ENCODE measurements around the gene RAD9A.
A peak's percentile ranks its signal among the peaks of the same experiment; 100 is the strongest.

Gene RAD9A

GRCh38 chr11:67391304-67392182, at the start of gene RAD9A:
Gene RAD9A, plus strand, starts transcription at chr11:67391986. Its CDS starts 59 bp downstream, at chr11:67392045.
- H3K9me3 ChIP-seq (ENCODE audit: control insufficient read depth, insufficient read depth, low read length), result no peaks in the 10 kb centered on the region
- peaks cover 18% of the 10 kb centered on the region for H3K4me1 ChIP-seq (ENCODE audit: insufficient read depth, low read length)

GRCh38 chr11:67344264-67344663, 47.5 kb upstream of the RAD9A start:
- Histone ChIP-seq H3K36me3 (ENCODE audit: insufficient read depth, low read length) (no peaks in the 10 kb centered on the region), H3K9ac (ENCODE audit: low read depth, low read length) (no peak overlapping the region), H3K9me3 (ENCODE audit: control insufficient read depth, insufficient read depth, low read length) (no peaks in the 10 kb centered on the region), H3K4me1 (ENCODE audit: insufficient read depth, low read length) (peaks cover 6% of the 10 kb centered on the region; the same call in 1 of the 2 replicates)

More at GRCh38 chr11:67391304-67392182, at the start of gene RAD9A:
- H3K9ac ChIP-seq (ENCODE audit: low read depth, low read length), result peak within 1 kb of the TSS; percentile 56
- no peaks in the 10 kb centered on the region for H3K36me3 ChIP-seq (ENCODE audit: insufficient read depth, low read length)

GRCh38 chr11:67345247-67345919, 46.4 kb upstream of the RAD9A start:
- Histone ChIP-seq H3K9me3 (ENCODE audit: control insufficient read depth, insufficient read depth, low read length) (no peaks in the 10 kb centered on the region), H3K36me3 (ENCODE audit: insufficient read depth, low read length) (no peaks in the 10 kb centered on the region), H3K9ac (ENCODE audit: low read depth, low read length) (no peak overlapping the region), H3K4me1 (ENCODE audit: insufficient read depth, low read length) (peaks cover 6% of the 10 kb centered on the region; the same call in 1 of the 2 replicates)

- Histone ChIP-seq H3K4me1 (ENCODE audit: insufficient read depth, low read length) (peaks cover 6% of the 10 kb centered on the region; the same call in 1 of the 2 replicates), H3K36me3 (ENCODE audit: insufficient read depth, low read length) (no peaks in the 10 kb centered on the region), H3K9ac (ENCODE audit: low read depth, low read length) (no peak overlapping the region), H3K9me3 (ENCODE audit: control insufficient read depth, insufficient read depth, low read length) (no peaks in the 10 kb centered on the region)
Measured at GRCh38 chr11:67345920-67346819, 45.6 kb upstream of the RAD9A start.

- H3K9me3 ChIP-seq (ENCODE audit: control insufficient read depth, insufficient read depth, low read length), result no peaks in the 10 kb centered on the region
- no peak overlapping the region for H3K9ac ChIP-seq (ENCODE audit: low read depth, low read length)
Measured at GRCh38 chr11:67347964-67348749, 43.6 kb upstream of the RAD9A start.

GRCh38 chr11:67349036-67349435, 42.8 kb upstream of the RAD9A start:
- peaks cover 9% of the 10 kb centered on the region for H3K4me1 ChIP-seq (ENCODE audit: insufficient read depth, low read length)
- no peaks in the 10 kb centered on the region for H3K36me3 ChIP-seq (ENCODE audit: insufficient read depth, low read length)
- no peak overlapping the region for H3K9ac ChIP-seq (ENCODE audit: low read depth, low read length)
- no peaks in the 10 kb centered on the region for H3K9me3 ChIP-seq (ENCODE audit: control insufficient read depth, insufficient read depth, low read length)

More at GRCh38 chr11:67347964-67348749, 43.6 kb upstream of the RAD9A start:
- Histone ChIP-seq H3K36me3 (ENCODE audit: insufficient read depth, low read length) (no peaks in the 10 kb centered on the region), H3K4me1 (ENCODE audit: insufficient read depth, low read length) (peaks cover 9% of the 10 kb centered on the region)

GRCh38 chr11:67349457-67349856, 42.3 kb upstream of the RAD9A start:
- Histone ChIP-seq H3K4me1 (ENCODE audit: insufficient read depth, low read length) (peaks cover 12% of the 10 kb centered on the region), H3K36me3 (ENCODE audit: insufficient read depth, low read length) (no peaks in the 10 kb centered on the region), H3K9me3 (ENCODE audit: control insufficient read depth, insufficient read depth, low read length) (no peaks in the 10 kb centered on the region), H3K9ac (ENCODE audit: low read depth, low read length) (no peak overlapping the region)

- no peak overlapping the region for H3K9ac ChIP-seq (ENCODE audit: low read depth, low read length)
- H3K4me1 ChIP-seq (ENCODE audit: insufficient read depth, low read length), result peaks cover 18% of the 10 kb centered on the region
- H3K9me3 ChIP-seq (ENCODE audit: control insufficient read depth, insufficient read depth, low read length), result no peaks in the 10 kb centered on the region
- H3K36me3 ChIP-seq (ENCODE audit: insufficient read depth, low read length), result no peaks in the 10 kb centered on the region
Measured at GRCh38 chr11:67349928-67350465, 41.8 kb upstream of the RAD9A start.

GRCh38 chr11:67351275-67352005, 40.3 kb upstream of the RAD9A start:
- H3K9me3 ChIP-seq (ENCODE audit: control insufficient read depth, insufficient read depth, low read length), result no peaks in the 10 kb centered on the region
- H3K9ac ChIP-seq (ENCODE audit: low read depth, low read length), result no peak overlapping the region
- peaks cover 18% of the 10 kb centered on the region for H3K4me1 ChIP-seq (ENCODE audit: insufficient read depth, low read length)
- no peaks in the 10 kb centered on the region for H3K36me3 ChIP-seq (ENCODE audit: insufficient read depth, low read length)

- Histone ChIP-seq H3K9me3 (ENCODE audit: control insufficient read depth, insufficient read depth, low read length) (no peaks in the 10 kb centered on the region), H3K9ac (ENCODE audit: low read depth, low read length) (peak overlapping the region; percentile 59), H3K36me3 (ENCODE audit: insufficient read depth, low read length) (no peaks in the 10 kb centered on the region), H3K4me1 (ENCODE audit: insufficient read depth, low read length) (peaks cover 24% of the 10 kb centered on the region)
Measured at GRCh38 chr11:67352546-67353316, 39.1 kb upstream of the RAD9A start.

- Histone ChIP-seq H3K36me3 (ENCODE audit: insufficient read depth, low read length) (no peaks in the 10 kb centered on the region), H3K4me1 (ENCODE audit: insufficient read depth, low read length) (peaks cover 24% of the 10 kb centered on the region), H3K9ac (ENCODE audit: low read depth, low read length) (peak within 1 kb of the TSS; percentile 59), H3K9me3 (ENCODE audit: control insufficient read depth, insufficient read depth, low read length) (no peaks in the 10 kb centered on the region)
Measured at GRCh38 chr11:67353317-67354074, 38.3 kb upstream of the RAD9A start, which contains the start of gene POLD4. Gene POLD4, minus strand, starts transcription at chr11:67353546. Its CDS starts 147 bp downstream, at chr11:67353399.

Data from ES-I3 (cell line).